ENCODE results near the gene RRAD.
"Not testable (repeated sequence)": the region's sequence is repeated elsewhere in the genome, so short reads cannot be mapped to it uniquely, and the experiment has no call there.

Gene RRAD

GRCh38 chr16:66899310-66899944, 25.9 kb downstream of the RRAD start:
- DNase-seq (ENCODE audit: low read depth) = no peak
- no peak for TF ChIP-seq CTCF (IDR thresholded peaks at IDR 0.05; ENCODE audit: low read depth, low read length, missing control alignments)
- no peak overlapping the region for H3K4me3 ChIP-seq (ENCODE audit: low read depth, low read length)

GRCh38 chr16:66898933-66899309, 26.4 kb downstream of the RRAD start:
- H3K4me3 ChIP-seq (ENCODE audit: low read depth, low read length) = no peak overlapping the region
- TF ChIP-seq CTCF (IDR thresholded peaks at IDR 0.05; ENCODE audit: low read depth, low read length, missing control alignments) = no peak
- DNase-seq (ENCODE audit: low read depth) = no peak

GRCh38 chr16:66898207-66898606, 27.1 kb downstream of the RRAD start:
- H3K4me3 ChIP-seq (ENCODE audit: low read depth, low read length) = no peak overlapping the region
- no peak for DNase-seq (ENCODE audit: low read depth)
- no peak for TF ChIP-seq CTCF (IDR thresholded peaks at IDR 0.05; ENCODE audit: low read depth, low read length, missing control alignments)

- not testable (repeated sequence) for DNase-seq (ENCODE audit: low read depth); H3K4me3 ChIP-seq (ENCODE audit: low read depth, low read length)
Observed at GRCh38 chr16:66896682-66897081, 28.7 kb downstream of the RRAD start.

- TF ChIP-seq CTCF (IDR thresholded peaks at IDR 0.05; ENCODE audit: low read depth, low read length, missing control alignments) = no peak
- DNase-seq (ENCODE audit: low read depth) = no peak
- no peak overlapping the region for H3K4me3 ChIP-seq (ENCODE audit: low read depth, low read length)
Observed at GRCh38 chr16:66895999-66896398, 29.3 kb downstream of the RRAD start.

- TF ChIP-seq CTCF (IDR thresholded peaks at IDR 0.05; ENCODE audit: low read depth, low read length, missing control alignments) = no peak
- no peak overlapping the region for H3K4me3 ChIP-seq (ENCODE audit: low read depth, low read length)
- DNase-seq (ENCODE audit: low read depth) = no peak
Observed at GRCh38 chr16:66895689-66895979, 29.7 kb downstream of the RRAD start.

GRCh38 chr16:66894948-66895688, 30.2 kb downstream of the RRAD start:
- DNase-seq (ENCODE audit: low read depth) = no peak
- TF ChIP-seq CTCF (IDR thresholded peaks at IDR 0.05; ENCODE audit: low read depth, low read length, missing control alignments) = peak; percentile 92

More at GRCh38 chr16:66894948-66895688, 30.2 kb downstream of the RRAD start:
- H3K4me3 ChIP-seq (ENCODE audit: low read depth, low read length) = no peak overlapping the region

Data from GM12864 (cell line).